Epithelial cell of prostate (primary cell): ENCODE data around the gene TSPAN4.

Source experiments
- DNase-seq: peaks from one replicate; pipeline ENCODE4 v3.0.0-alpha.2; 2011; ENCODE audit warnings: low read depth, low spot score
- H3K27ac ChIP-seq: fragments of 450-650 bp; 2 replicates; pipeline ENCODE4 v1.5.1; 2017; ENCODE audit warnings: mild to moderate bottlenecking

The TSPAN4 gene

DNA sequence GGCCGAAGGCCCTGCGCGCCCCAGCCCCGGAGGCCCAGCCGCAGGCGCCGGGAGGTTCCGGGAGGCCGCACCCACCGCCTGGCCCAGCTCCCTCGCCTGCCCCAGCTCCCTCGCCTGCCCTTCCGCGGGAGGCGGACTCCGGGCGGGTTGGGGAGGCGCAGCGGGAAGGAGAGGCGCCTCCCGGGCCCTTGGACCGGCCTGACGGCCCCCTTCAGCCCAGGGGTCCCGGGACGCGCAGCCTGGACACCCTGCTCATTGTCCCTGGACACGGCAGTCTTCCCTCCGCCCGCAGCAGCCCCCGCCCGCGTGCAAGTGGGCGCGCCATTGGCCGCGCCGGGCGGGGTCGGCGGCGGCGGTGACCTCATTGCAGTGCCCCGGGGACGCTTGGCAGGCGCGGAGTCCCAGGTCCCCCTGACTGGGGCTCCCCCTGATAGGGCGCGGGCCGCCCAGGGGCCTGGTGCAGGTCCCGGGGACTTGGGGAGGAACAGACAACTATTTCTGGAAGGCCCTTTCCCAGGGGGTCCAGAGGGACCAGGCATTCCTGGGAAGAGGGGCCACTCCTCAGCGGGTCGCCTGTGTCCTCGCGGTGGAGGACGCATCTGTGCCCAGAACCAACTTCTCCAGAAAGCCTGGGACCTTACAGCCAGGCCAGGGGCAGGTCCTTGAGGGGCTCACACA lies 9.4 kb upstream of the TSPAN4 start:
- DNase-seq, result no peak
- peak overlapping the region; percentile 96 for H3K27ac ChIP-seq

DNA sequence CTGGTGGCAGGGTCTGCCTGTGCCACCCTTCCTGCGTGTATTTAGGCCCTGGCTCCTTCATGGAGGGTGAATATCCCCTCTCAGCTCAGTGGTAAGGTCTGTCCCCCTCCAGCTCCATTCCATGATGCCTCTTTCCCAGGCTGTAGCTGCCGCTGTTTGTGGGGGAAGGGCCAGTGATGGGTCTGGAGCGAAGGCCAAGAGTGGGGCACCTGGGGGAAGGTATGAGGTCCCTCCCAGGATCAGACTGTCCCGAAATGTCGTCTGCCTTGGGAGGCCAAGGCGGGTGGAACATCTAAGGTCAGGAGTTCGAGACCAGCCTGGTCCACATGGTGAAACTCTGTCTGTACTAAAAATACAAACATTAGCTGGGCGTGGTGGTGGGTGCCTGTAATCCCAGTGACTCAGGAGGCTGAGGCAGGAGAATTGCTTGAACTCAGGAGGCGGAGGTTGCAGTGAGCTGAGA lies 8.8 kb upstream of the TSPAN4 start:
- DNase-seq, result no peak

GRCh38 chr11:834371-835316 lies 8.0 kb upstream of the TSPAN4 start:
- H3K27ac ChIP-seq, result peak overlapping the region; percentile 96
- peak; percentile 77 for DNase-seq

More for the DNA sequence above, 8.8 kb upstream of the TSPAN4 start:
- H3K27ac ChIP-seq, result peak overlapping the region; percentile 96

- DNase-seq, result no peak
These were observed 6.4 kb upstream of the TSPAN4 start for GRCh38 chr11:836274-836673.

DNA sequence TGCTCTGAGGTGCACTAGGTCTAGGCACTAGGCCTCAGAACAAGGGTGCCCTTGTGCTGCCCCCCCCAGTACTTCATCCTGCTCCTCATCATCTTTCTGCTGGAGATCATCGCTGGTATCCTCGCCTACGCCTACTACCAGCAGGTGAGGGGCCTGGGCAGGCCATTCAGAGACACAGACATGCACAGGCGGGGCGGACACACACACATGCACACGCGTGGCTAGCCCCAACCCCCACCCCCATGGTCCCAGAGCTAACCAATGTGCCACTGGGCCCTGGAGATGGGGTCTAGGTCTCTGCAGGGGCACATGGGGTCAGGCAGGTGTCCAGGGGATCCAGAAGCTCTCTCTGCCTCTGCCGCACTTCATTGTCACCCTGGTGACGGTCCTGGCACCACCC lies 6.0 kb upstream of the TSPAN4 start:
- no peak for DNase-seq
- peak overlapping the region; percentile 11 for H3K27ac ChIP-seq

More at GRCh38 chr11:836274-836673, 6.4 kb upstream of the TSPAN4 start:
- peak overlapping the region; percentile 96 for H3K27ac ChIP-seq

DNA sequence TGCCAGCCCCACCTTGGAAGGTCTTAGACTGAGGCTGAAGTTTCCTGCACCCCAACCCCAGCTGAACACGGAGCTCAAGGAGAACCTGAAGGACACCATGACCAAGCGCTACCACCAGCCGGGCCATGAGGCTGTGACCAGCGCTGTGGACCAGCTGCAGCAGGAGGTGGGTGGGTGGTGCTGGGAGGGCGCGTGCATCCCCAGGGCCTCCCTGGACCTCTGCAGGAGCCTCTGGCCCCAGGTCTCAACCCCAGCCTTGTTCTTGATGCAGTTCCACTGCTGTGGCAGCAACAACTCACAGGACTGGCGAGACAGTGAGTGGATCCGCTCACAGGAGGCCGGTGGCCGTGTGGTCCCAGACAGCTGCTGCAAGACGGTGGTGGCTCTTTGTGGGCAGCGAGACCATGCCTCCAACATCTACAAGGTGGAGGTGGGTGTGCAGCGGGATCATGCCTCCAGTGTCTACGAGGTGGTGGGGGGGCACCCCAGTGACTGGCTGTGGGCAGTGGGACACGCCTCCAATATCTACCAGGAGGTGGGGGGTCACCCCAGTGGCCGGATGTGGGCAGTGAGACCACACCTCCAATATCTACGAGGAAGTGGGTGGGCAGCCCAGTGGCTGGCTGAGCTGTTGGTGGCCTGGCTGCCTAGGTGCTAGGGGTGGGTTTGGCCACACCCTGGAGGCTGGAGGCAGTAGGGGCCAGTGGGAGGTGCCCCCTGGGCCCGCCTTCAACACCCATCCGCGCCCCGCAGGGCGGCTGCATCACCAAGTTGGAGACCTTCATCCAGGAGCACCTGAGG lies 5.3 kb upstream of the TSPAN4 start:
- H3K27ac ChIP-seq, result peak overlapping the region; percentile 11
- DNase-seq, result no peak

DNA sequence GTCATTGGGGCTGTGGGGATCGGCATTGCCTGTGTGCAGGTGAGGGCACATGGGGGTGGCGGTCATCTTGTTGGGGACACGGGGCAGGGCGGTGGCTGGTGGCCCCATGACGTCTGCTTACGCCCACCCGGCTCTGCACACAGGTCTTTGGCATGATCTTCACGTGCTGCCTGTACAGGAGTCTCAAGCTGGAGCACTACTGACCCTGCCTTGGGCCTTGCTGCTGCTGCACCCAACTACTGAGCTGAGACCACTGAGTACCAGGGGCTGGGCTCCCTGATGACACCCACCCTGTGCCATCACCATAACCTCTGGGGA lies 4.7 kb upstream of the TSPAN4 start:
- no peak overlapping the region for H3K27ac ChIP-seq
- DNase-seq, result no peak

DNA sequence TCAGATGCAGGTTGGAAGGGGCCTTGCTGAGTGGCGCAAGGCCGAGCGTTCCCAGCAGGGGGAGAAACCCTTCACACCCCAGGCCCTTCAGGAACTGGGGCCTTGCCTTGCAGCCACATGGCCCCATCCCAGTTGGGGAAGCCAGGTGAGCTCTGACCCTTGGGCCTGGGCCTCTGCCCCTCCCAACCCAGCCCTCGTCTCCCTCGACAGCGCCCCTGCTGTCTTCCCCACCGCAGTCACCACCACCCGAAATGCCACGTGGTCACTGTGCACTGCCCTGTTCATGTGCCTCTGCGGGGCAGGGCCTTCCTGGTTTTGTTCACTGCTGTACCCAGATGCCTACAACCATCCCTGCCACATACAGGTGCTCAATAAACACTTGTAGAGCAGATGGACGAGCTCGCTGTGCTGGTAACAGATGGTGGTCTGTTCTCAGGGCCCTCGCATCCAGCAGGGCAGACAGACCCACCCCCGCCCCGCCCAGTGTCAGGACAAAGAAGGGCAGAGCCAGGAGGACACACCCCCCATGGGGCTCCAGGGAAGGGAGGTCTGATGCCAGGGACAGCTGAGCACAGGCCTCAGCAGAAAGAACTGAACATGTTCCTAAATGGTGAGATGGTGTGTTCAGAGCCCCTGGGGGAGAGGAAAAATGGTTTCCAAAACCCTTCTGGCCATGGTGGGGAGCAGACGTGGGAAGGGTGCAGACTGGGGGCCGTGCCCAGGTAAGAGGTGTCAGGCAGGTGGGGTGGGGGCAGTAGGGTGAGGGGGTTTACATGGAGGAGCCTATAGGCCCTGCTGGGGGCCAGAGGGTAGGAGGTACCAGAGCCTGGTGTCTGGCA lies 4.0 kb upstream of the TSPAN4 start:
- H3K27ac ChIP-seq, result peak overlapping the region; percentile 85
- DNase-seq, result no peak

DNA sequence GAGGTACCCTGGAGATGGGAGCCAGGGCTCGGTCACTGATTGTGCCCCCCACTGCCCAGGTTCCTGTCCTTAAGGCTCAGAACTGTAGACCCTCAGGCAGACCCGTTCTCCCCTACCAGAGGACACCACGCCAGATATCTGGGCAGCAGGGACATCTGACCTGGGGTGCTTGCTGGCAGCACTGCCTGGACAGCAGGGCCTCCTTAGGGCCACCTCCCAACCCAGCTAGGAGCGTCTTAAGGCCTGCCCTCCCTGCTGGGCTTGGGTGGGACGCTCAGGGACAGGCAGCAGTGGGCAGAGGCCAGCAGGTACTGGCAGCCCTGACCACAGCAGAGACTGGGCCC lies 3.4 kb upstream of the TSPAN4 start:
- H3K27ac ChIP-seq, result peak overlapping the region; percentile 85
- no peak for DNase-seq

DNA sequence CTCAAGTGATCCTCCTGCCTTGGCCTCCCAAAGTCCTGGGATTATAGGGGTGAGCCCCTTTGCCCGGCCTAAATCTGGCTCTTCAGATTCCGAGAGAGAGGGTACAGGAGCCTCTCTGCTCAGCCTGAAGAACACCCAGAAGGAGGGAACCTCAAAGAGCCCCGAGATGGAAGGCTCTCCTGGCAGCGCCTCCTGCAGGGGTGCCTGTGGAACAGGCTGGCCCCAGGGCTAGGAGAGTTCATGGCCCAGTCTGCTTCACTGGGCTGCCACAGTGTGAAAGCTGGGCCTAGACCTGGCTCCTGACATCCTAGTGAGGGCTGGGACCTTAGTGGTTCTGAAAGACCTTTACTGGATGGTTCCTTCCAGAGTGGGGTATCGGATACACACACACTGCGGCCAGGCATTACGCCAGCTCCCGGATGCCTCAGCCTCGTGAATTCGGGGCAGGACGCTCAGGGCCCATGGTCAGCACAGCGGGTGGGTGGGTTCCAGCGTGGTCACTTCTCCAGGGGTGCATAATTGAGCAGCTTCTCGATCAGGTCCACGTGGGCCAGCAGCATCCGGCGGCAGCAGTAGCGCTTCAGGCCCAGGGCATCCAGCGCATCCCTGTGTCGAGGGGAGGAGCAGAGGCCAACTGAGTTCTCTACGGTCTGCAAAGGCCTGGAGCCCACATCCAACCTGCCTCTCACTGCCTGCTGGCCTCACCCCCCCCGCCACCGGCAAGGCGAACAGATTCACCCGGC lies 2.6 kb upstream of the TSPAN4 start:
- no peak for DNase-seq
- peak overlapping the region; percentile 85 for H3K27ac ChIP-seq

GRCh38 chr11:841981-842369 lies 677 bp upstream of the TSPAN4 start:
- DNase-seq, result no peak
- peak overlapping the region; percentile 85 for H3K27ac ChIP-seq

DNA sequence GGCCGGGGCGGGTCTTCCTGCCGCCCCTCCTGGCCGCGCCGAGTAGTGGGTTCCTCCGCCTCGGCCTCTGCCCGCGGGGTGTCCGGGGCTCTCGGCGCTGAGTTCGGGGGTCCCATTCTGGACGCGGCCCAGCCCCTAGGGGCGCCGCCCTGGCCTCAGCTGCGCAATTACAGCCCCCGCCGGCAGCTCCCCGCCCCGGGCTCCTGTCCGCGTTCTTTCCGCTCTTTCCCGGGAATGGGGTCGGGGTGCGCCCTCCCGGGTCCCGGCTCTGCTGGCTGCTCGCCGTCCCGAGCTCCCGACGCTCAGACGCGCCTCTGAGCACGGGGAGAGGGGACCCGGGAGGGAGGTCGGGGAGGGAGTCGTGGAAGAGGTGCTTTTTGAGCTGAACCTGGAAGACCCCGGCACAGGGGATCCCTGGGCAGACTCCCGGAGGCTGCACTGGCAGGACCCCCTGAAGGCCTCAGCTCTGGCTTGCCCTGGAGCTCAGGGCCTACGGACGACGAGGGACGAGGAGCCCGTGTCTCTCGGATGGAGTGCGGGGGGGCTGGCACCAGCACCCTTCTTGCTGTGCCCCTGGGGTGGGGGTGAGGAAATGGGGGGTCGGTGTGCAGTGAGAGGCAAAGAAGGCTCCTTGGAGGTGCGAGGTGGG lies 558 bp downstream of the TSPAN4 start:
- H3K27ac ChIP-seq, result peak overlapping the region; percentile 85
- DNase-seq, result no peak

GRCh38 chr11:843818-844692 lies 1.4 kb downstream of the TSPAN4 start:
- peak overlapping the region; percentile 85 for H3K27ac ChIP-seq
- no peak for DNase-seq

- peak overlapping the region; percentile 85 for H3K27ac ChIP-seq
- DNase-seq, result no peak
These were observed 2.3 kb downstream of the TSPAN4 start for GRCh38 chr11:844693-845644.

DNA sequence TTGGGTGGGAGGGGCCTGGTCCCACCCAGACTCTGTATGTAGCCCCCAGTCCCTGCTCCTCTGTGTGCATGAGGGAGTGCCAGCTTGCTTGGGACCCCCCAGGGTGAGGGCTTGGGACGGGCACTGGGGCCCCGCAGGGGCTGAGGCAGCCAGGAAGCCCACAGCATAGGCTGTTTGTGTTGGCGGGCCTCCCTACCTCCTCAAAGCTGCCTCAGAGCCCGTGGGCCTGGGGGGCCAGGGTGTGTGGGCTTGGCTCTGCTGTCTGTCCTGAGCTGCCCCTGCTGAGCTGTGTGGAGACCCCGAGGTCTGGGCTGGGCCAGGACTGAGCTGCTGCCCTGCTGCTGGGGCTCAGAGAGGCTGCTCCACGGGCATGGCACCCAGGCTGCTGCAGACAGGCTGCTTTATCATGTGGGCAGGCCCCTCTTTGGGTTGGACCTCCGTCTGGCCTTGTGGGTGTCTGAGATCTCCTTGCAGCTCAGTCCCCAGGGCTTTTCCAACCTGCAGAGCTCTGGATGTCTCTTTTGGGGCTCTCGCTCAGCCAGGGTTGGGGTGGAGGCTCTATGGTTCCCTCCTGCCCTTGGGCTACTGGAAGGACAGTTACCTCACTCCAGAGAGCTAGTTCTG lies 3.3 kb downstream of the TSPAN4 start:
- peak overlapping the region; percentile 85 for H3K27ac ChIP-seq
- no peak for DNase-seq

GRCh38 chr11:846496-847098 lies 3.9 kb downstream of the TSPAN4 start:
- H3K27ac ChIP-seq, result peak overlapping the region; percentile 85
- DNase-seq, result peak; percentile 49
